Ascending aorta (tissue), 2 donors: ENCODE results near the gene CRISPLD2. TPM values are rescaled to one million over a fixed set of nuclear protein-coding genes. Genes with fewer than 3 reads are reported as not detected.

Experiments
- DNase-seq, 2 donors: peaks; one replicate each; pipeline ENCODE4 v3.0.0-alpha.2; 2019; ENCODE audit warnings: low spot score in 2 of 2
- H3K27ac ChIP-seq, 2 donors: fragments of 200-600 bp; sonication (generic); one replicate each; pipeline ENCODE4 v1.5.1; 2016 to 2017; ENCODE audit warnings: mild to moderate bottlenecking in 1 of 2
- H3K27me3 ChIP-seq: fragments of 200-600 bp; sonication (generic); one replicate; pipeline ENCODE4 v1.5.1; 2017
- H3K36me3 ChIP-seq, 2 donors: fragments of 200-600 bp; sonication (generic); one replicate each; pipeline ENCODE4 v1.5.1; 2016
- H3K4me1 ChIP-seq, 2 donors: fragments of 200-600 bp; sonication (generic); one replicate each; pipeline ENCODE4 v1.5.1; 2016 to 2017; ENCODE audit warnings: mild to moderate bottlenecking in 1 of 2
- H3K4me3 ChIP-seq, 2 donors: fragments of 200-600 bp; sonication (generic); one replicate each; pipeline ENCODE4 v1.5.1; 2016 to 2017; ENCODE audit warnings: mild to moderate bottlenecking in 1 of 2
- H3K9me3 ChIP-seq, 2 donors: fragments of 200-600 bp; sonication (generic); one replicate each; pipeline ENCODE4 v1.5.1; 2016
- intact Hi-C: fragments of 100-400 bp; cut with DNase I; formaldehyde crosslinking; loops from one replicate; pipeline ENCODE4 v1.15.1; 2023
- total RNA-seq: library from RNA; depleted of rRNA; stranded (reverse); fragments of >200 nt; gene quantifications from one replicate; pipeline ENCODE4 v1.1.0, GENCODE V29; 2016
- TF ChIP-seq, protein P1 (sequence below), 3 experiments: fragments of 200-600 bp in 2 of 3; fragments of 450-650 bp in 1 of 3; sonication (generic) in 2 of 3; IDR thresholded peaks; one replicate each; pipeline ENCODE4 v1.5.1; 2016 to 2019; ENCODE audit warnings: antibody characterized with exemption in 3 of 3, mild to moderate bottlenecking in 1 of 3, moderate library complexity in 1 of 3

Gene CRISPLD2
- total RNA-seq, 1 donor from 2014 or later, result 204 TPM

DNA sequence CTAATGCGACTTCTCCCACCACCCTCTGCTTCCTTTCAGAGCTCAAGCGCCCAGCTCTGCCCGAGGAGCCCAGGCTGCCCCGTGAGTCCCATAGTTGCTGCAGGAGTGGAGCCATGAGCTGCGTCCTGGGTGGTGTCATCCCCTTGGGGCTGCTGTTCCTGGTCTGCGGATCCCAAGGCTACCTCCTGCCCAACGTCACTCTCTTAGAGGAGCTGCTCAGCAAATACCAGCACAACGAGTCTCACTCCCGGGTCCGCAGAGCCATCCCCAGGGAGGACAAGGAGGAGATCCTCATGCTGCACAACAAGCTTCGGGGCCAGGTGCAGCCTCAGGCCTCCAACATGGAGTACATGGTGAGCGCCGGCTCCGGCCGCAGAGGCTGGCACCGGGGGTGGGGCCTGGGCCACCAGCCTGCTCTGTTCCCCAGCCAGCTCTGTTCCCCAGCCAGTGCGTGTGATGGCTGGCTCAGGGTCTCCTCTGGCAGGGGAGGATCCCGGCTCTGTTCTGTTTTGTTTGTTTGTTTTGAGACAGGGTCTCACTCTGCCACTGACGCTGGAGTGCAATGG lies 18.7 kb downstream of the CRISPLD2 start:
- Histone ChIP-seq H3K4me1 (peaks cover 3 to 14% of the 10 kb centered on the region in 2 donors), H3K27me3 (no peaks in the 10 kb centered on the region), H3K9me3 (no peaks in the 10 kb centered on the region), H3K4me3 (no peak overlapping the region), H3K36me3 (no peaks in the 10 kb centered on the region), H3K27ac (no peak overlapping the region)
- DNase-seq, result no peak
- intact Hi-C loops, result loop anchor here (5.0 kb wide), 1 partner anchor 94 kb away; no protein-coding TSS in a partner anchor
- TF ChIP-seq, protein P1, sequence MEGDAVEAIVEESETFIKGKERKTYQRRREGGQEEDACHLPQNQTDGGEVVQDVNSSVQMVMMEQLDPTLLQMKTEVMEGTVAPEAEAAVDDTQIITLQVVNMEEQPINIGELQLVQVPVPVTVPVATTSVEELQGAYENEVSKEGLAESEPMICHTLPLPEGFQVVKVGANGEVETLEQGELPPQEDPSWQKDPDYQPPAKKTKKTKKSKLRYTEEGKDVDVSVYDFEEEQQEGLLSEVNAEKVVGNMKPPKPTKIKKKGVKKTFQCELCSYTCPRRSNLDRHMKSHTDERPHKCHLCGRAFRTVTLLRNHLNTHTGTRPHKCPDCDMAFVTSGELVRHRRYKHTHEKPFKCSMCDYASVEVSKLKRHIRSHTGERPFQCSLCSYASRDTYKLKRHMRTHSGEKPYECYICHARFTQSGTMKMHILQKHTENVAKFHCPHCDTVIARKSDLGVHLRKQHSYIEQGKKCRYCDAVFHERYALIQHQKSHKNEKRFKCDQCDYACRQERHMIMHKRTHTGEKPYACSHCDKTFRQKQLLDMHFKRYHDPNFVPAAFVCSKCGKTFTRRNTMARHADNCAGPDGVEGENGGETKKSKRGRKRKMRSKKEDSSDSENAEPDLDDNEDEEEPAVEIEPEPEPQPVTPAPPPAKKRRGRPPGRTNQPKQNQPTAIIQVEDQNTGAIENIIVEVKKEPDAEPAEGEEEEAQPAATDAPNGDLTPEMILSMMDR (IDR thresholded peaks at IDR 0.05), result no peak

DNA sequence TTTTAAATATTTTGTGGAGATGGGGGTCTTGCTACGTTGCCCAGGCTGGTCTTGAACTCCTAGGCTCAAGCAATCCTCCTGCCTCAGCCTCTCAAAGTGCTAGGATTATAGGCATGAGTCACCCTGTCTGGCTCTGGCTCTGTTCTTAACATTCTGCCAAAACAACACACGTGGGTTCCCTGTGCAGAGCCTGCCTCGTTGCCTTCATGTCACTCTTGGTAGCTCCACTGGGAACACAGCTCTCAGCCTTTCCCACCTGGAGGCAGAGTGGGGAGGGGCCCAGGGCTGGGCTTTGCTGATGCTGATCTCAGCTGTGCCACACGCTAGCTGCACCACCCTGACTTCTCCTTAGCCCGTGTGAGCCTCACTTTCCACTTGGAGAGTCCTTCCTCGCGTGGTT lies 19.3 kb downstream of the CRISPLD2 start:
- TF ChIP-seq, protein P1 (IDR thresholded peaks at IDR 0.05), result no peak
- H3K27ac ChIP-seq, result no peak overlapping the region
- H3K27me3 ChIP-seq, result no peaks in the 10 kb centered on the region
- H3K4me3 ChIP-seq, result no peak overlapping the region
- H3K36me3 ChIP-seq, result no peaks in the 10 kb centered on the region
- no peak for DNase-seq
- peaks cover 3 to 14% of the 10 kb centered on the region in 2 donors for H3K4me1 ChIP-seq
- no peaks in the 10 kb centered on the region for H3K9me3 ChIP-seq
- intact Hi-C loops, result loop anchor here (5.0 kb wide), 1 partner anchor 93 kb away; no protein-coding TSS in a partner anchor

GRCh38 chr16:84839956-84840355 lies 20.2 kb downstream of the CRISPLD2 start:
- no peaks in the 10 kb centered on the region for H3K27me3 ChIP-seq
- TF ChIP-seq, protein P1 (IDR thresholded peaks at IDR 0.05), result no peak
- DNase-seq, result no peak
- intact Hi-C loops, result loop anchor here (5.0 kb wide), 1 partner anchor 92 kb away; no protein-coding TSS in a partner anchor
- no peaks in the 10 kb centered on the region for H3K36me3 ChIP-seq
- H3K27ac ChIP-seq, result no peak overlapping the region
- H3K9me3 ChIP-seq, result no peaks in the 10 kb centered on the region
- H3K4me1 ChIP-seq, result peaks cover 3 to 13% of the 10 kb centered on the region in 2 donors
- no peak overlapping the region for H3K4me3 ChIP-seq

DNA sequence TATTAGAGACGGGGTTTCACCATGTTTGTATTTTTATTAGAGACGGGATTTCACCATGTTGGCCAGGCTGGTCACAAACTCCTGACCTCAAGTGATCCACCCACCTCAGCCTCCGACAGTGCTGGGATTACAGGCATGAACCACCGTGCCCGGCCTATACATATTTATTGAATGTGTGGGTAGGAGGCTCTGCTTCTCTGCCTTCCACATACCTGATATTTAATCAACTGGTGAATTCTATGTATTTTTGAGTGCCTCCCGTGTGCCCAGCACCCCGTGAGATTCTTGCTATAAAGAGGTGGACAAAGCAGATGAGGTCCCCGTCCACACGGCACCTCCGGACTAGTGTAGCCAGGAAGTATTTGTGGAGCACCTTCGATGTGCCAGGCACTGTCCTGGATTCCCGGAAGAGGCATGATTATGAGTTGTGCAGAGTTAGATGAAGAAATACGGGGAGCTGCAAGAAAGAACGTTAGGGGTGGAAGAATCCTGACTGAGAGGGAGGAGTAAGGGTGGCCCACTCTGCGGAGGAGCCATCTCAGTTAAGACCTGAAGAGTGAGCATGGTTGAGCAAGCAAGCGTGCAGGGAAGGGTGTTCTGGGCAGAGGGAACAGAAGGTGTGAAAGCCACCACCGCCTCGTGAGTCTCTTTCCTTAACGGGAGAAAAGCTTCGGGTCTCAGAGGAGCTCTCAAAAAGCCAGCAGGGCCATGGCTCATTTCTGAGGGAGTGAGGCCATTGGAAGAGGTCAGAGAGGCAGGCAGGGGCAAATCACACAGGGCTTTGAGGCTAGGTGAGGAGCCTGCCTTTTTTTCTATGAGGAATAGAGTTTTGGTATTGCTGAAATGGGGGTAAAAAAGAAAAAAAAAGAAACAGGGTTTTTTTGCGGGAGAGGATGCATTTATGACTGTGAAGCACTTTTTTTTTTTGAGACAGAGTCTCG lies 21.2 kb downstream of the CRISPLD2 start:
- TF ChIP-seq, protein P1 (IDR thresholded peaks at IDR 0.05), result no peak
- H3K4me3 ChIP-seq, result no peak overlapping the region

DNA sequence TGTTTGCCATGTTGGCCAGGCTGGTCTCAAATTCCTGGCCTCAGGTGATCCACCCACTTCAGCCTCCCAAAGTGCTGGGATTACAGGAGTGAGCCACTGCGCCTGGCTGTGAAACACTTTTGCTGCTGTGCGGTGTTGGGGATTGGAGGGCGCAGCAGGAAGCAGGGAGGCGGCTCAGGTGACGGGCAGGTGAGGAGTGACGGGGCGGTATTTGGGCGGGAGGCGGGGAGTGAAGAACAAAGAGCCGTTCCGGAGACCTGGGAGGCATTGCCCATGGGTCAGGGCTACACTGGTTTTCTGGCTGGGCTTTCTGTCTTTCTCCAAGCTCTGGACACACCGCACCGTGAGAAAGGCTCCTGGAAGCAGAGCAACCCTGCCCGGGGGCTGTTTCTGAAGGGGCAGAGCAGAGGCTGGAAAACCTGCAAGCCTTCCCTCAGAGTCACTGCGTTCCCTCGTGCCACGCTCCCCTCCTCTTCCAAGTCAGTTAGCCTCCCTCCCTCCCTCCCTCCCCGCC lies 22.1 kb downstream of the CRISPLD2 start:
- no peaks in the 10 kb centered on the region for H3K9me3 ChIP-seq
- H3K27me3 ChIP-seq, result no peaks in the 10 kb centered on the region
- H3K36me3 ChIP-seq, result no peaks in the 10 kb centered on the region
- DNase-seq, result no peak
- intact Hi-C loops, result no loop called here
- H3K4me1 ChIP-seq, result peaks cover 0 to 1% of the 10 kb centered on the region in 2 donors
- TF ChIP-seq, protein P1 (IDR thresholded peaks at IDR 0.05), result no peak
- no peak overlapping the region for H3K27ac ChIP-seq
- H3K4me3 ChIP-seq, result no peak overlapping the region

More for the DNA sequence above, 21.2 kb downstream of the CRISPLD2 start:
- no peaks in the 10 kb centered on the region for H3K9me3 ChIP-seq
- no peaks in the 10 kb centered on the region for H3K27me3 ChIP-seq
- no peak overlapping the region for H3K27ac ChIP-seq
- no peak for DNase-seq
- peaks cover under 1 to 3% of the 10 kb centered on the region in 2 donors for H3K4me1 ChIP-seq
- intact Hi-C loops, result no loop called here
- H3K36me3 ChIP-seq, result no peaks in the 10 kb centered on the region
